ENCODE data around the gene ARL13A.

- TF ChIP-seq POLR2A (IDR thresholded peaks at IDR 0.05; ENCODE audit: low read length) (no peak), GATA1 (IDR thresholded peaks at IDR 0.05; ENCODE audit: low read depth, low read length) (no peak)
These were observed 60.2 kb downstream of the ARL13A start for GRCh38 chrX:101029665-101030064.
